SU-DHL-6 (cell line): ENCODE results near the gene CCDC107.

ENCODE experiments used
- EZH2phosphoT487 ChIP-seq: fragments of 200-600 bp; sonication (generic), shearing (Covaris generic); conservative IDR thresholded peaks from 2 replicates; pipeline ENCODE4 v1.6.1; 2018; ENCODE audit warnings: mild to moderate bottlenecking, antibody characterized with exemption, low read length, moderate library complexity, mixed read lengths
- TF ChIP-seq, protein P1 (sequence below): fragments of 200-600 bp; sonication (generic); IDR thresholded peaks from one replicate; pipeline ENCODE4 v1.5.1; 2017; ENCODE audit warnings: antibody characterized with exemption, mild to moderate bottlenecking, low read length, moderate library complexity; ENCODE audit not compliant: insufficient read depth, poor library complexity, severe bottlenecking

- TF ChIP-seq, protein P1, sequence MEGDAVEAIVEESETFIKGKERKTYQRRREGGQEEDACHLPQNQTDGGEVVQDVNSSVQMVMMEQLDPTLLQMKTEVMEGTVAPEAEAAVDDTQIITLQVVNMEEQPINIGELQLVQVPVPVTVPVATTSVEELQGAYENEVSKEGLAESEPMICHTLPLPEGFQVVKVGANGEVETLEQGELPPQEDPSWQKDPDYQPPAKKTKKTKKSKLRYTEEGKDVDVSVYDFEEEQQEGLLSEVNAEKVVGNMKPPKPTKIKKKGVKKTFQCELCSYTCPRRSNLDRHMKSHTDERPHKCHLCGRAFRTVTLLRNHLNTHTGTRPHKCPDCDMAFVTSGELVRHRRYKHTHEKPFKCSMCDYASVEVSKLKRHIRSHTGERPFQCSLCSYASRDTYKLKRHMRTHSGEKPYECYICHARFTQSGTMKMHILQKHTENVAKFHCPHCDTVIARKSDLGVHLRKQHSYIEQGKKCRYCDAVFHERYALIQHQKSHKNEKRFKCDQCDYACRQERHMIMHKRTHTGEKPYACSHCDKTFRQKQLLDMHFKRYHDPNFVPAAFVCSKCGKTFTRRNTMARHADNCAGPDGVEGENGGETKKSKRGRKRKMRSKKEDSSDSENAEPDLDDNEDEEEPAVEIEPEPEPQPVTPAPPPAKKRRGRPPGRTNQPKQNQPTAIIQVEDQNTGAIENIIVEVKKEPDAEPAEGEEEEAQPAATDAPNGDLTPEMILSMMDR: no peak
- TF ChIP-seq EZH2phosphoT487: no peak
Measured at GRCh38 chr9:35687972-35688557, 30.0 kb downstream of the CCDC107 start.
